Activated CD4-positive, CD25-positive, alpha-beta regulatory T cell treated with anti-CD3 and anti-CD28 coated beads, Interleukin-2, amount 50 U/mL, for 24 hours (primary cell): ENCODE results near the gene SAG.
"Not testable (repeated sequence)": the region's sequence is repeated elsewhere in the genome, so short reads cannot be mapped to it uniquely, and the experiment has no call there.

ENCODE experiments used
- ATAC-seq, 2 donors: fragments of 150-1000 bp; cut with Tn5 transposase; one replicate each; pipeline ENCODE4 v1.10.0; 2021; ENCODE audit warnings: mild to moderate bottlenecking in 1 of 2, moderate library complexity in 1 of 2

Gene SAG

DNA sequence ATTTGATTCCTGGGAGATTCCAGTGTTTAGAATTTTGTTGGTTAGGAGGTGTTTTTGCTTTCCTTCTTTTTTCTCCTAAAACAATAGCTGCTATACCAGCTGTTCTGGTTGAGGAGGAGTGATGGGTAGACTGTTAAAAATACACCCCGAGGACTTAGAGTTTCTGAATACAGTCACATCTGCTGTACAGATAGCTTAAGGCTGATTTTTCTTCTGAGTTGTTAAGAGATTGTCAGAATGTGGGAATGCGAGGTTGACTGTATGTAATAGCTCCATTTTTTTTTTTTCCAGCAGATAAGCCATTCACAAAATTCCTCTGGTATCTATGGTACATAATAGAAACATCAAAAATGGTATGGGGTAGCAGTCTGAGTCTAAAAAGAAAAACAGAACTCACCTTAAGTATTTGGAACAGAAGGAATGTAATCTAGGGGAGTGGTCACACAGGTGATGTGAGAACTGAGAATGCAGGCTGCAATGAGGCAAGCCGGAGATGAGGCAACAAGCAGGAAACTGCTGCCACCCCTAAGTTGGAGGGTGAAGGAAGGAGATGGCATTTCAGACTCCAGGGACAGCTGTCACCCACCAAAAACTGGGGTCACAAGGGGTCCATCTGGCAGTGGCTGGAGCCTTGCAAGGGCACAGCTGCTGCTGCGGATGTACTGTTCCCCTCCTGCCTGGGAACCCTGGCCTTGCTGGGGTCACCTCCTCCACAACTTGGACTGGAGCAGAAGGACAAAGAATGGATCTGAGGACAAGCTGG lies 49.1 kb downstream of the SAG start:
- ATAC-seq, result no peak

DNA sequence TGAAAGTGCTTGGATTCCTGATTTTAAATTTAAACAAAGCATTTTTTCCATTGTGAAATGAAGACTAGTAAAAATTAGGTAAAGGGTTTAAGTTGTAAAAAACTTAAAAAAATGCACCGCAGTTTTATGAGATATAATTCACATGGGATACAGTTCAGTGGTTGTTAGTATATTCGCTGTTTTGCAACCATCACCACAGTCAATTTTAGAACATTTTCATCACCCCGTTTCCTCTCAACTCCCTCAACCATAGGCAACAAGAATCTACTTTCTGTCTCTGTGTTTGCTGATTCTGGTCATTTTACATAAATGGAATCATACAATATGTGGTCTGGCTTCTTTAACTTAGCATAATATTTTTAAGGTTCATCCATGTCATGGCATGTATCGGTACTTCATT lies 50.7 kb downstream of the SAG start:
- ATAC-seq, result no peak

DNA sequence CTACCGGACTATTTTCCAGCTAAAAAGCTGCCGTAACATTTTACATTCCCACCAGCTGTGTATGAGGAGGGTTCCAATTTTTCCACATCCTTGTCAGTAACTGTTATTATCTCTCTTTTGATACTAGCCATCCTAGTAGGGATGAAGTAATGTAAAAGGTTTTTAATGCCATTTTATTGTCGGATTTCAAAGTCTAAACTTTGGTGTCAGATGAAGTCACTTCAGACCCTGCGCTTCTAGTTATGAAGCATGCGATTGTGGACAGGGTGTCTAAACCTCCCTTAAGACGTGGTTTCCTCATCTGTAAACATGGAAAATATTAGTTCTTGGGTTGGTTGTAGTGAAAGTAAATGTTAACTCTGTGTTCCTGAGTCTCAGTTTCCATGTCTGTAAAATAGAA lies 51.3 kb downstream of the SAG start:
- no peak for ATAC-seq

DNA sequence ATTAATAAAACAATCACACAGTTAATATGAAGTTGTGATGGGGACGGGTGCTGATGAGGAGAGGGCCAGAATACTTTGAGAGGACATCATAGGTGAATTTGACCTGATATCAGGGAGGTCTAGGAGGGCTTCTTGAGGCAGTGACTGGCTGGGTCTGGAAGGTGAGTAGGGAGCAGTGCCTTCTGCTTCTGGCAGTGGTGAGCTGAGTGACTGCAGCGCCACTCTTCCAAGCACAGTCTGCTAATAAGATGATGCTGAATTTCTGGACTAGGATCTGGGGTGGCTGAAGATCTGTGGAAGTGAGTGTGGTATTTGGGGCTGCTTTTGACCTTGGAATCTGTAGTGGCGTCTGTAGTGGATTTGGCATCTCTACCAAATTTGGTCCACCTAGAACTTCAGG lies 52.2 kb downstream of the SAG start:
- no peak for ATAC-seq

DNA sequence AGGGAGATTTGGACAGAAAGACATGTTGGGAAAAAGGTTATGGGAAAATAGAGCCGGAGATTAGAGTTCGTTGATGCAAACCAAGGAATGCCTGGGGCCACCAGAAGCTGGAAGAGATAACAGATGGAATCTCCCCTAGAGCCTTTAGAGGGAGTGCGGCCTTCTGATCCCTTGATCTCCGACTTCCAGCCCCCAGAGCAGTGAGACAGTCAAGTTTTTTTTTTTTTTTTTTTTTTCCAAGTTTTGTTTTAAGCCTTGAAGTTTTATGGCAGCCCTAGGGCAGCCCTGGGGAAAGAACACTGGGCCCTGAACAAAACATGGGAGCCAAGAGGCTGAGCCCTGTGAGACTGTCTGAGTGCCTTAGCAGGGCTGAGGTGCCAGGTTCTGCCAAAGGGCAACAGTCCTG lies 53.2 kb downstream of the SAG start:
- no peak for ATAC-seq

DNA sequence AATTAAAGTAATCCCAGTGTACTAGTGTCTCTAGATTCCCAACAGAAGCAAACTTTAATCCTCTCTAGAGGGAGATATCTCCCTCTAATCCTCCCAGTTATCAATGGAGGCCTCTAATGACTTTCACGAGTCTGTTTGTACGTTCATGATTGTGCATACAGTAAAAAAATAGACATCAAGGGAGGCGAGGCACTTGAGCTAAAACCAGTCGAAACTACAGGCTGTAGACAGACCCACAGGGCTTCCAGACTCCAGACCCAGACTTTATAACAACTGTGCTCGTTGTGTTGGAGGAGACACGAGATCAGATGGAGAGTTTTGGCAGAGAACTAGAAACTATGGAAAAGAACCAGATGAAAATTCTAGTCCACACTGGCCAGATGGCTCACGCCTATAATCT lies 53.7 kb downstream of the SAG start:
- no peak for ATAC-seq

DNA sequence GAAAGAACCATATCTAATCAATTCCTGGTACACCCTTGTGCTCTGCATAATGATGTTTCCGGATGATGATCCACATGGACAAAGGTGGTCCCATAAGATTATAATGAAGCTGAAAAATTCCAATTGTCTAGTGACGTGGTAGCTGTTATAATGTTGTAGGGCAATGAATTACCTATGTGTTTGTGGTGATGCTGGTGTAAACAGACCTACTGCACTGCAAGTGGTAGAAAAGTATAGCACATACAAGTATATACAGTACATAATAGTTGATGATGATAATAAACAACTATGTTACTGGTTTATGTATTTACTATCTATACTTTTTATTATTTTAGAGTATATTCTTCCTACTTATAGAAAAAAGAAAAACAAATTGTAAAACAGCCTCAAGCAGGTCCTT lies 55.1 kb downstream of the SAG start:
- ATAC-seq, result no peak

DNA sequence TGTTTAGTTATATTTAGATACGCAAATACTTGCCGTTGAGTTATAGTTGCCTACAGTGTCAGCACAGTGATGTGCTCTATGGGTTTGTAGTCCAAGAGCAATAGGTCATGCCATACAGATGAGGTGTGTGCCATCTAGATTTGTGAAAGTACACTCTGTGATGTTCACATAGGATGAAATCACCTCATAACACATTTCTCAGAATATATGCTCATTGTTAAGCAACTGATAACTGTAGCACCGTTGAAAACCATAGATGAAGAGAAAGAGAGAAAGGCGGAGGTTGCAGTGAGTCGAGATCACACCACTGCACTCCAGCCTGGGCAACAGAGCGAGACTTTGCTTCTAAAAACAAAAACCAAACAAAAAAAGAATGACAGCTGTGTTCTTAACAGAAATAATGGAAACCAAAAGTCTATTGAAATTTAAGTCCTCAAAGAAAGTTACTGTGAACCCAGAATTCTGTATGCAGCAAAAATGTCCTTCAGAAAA lies 56.2 kb downstream of the SAG start:
- ATAC-seq, result peak in 1 of 2 donors; percentile 17

DNA sequence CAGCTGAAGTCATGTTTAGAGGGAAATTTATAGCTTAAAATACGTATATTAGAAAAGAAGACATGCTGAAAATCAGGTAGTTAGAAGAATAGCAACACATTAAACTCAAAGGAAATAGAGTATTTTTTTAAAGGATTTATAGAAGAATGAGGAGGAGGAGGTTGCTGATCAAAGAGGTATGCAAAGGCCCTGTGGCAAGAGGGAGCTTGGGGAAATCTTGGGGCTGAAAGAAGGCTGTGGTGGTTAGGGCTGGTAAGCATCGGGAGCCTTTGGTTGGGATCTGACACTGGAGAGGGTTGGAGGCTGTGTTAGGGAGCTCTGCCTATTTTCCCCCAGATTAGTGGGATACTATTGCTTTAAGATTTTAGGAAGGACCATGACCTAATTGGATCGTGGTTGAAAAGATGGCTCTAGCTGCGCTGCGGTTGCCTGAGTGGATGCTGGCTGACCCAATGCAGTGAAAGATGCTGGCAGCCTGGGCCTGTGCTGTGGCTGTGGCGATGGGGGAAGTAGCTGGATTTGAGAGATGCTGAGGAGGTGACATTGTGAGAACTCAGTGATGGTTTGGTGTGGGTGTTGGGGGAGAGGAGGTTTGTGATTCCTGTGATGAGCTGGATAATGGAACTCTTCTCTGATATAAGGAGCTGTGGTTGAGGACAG lies 58.4 kb downstream of the SAG start:
- ATAC-seq, result no peak

DNA sequence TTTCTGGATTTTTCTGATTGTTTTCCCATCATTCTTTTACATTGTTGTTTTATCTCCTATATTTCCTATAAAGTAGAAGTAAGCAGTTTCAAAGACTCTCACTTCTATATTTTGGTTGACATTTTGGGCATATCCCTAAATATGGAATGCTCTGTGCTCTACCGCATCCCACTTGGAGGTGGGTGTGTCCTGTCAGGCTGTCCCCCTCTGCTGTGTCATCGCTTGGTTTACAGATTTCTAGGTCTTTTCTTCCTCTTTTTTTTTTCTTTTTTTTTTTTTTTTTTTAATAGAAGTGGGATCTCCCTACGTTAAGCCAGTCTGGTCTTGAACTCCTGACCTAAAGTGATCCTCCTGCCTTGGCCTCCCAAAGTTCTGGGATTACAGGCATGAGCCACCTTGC lies 60.0 kb downstream of the SAG start:
- no peak for ATAC-seq

DNA sequence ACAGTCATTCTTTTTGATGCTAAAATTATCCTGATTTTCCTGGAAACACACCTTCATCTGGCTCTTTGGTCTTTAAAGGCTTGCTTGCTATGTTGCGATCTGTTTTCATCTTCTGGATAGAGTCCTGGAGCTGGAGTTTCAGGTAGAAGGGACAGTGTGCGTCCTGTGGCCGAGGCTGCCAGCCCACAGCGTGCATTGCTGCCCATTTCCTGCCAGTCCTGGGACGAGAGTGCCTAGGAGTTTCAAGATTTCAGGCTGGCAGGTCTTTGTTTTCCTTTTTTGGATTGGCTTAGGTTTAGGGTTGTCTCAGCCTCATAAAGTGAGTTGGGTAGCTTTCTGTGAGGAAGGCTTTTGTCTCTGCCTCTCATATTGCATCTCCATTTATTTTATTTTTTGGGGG lies 61.1 kb downstream of the SAG start:
- no peak for ATAC-seq

DNA sequence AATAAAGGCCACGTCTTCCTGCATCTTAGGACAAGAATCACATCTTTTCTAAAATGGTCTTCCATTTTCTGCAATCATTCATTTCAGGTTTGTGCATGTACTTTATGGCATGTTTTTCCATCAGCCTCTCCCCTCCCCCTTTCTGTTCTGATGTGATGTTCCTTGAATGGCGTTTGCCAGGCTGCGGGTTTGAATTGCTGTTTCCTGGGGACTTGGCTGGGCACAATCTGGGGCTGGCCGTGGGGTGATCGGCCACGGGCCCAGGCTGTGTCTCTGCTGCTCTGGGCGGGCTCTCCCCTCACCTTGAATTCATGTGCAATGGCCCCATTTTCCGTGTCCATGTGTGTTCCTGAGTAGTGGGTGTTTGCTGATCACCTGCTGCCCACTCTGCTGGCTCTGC lies 61.8 kb downstream of the SAG start:
- no peak for ATAC-seq

DNA sequence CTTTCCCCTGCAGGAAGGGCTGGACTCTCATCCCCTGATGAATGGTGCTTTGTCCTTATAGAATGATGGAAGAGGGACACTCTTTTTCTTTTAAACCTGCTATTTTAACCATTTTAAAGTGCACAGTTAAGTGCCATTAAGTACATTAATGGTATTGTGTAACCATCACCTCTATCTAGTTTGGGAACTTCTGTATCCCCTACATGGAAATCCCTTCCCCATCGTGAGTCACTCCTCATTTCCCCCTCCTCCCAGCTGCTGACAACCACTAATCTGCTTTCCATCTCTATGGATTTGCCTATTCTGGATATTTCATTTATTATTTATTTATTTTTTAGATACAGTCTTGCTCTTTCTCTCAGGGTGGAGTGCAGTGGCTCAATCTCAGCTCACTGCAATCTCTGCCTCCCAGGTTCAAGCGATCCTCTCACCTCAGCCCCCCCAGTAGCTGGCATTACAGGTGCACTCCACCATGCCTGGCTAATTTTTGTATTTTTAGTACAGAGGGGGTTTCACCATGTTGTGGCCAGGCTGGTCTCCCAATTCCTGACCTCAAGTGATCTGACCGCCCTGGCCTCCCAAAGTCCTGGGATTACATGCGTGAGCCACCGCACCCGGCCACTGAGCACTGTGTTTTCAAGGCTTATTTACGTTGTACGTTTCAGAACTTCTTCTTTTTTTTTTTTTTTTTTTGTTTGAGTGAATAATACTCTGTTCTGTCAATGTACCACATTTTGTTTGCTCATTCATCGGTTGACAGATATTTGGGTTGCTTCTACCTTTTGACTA lies 62.5 kb downstream of the SAG start:
- ATAC-seq, result no peak

DNA sequence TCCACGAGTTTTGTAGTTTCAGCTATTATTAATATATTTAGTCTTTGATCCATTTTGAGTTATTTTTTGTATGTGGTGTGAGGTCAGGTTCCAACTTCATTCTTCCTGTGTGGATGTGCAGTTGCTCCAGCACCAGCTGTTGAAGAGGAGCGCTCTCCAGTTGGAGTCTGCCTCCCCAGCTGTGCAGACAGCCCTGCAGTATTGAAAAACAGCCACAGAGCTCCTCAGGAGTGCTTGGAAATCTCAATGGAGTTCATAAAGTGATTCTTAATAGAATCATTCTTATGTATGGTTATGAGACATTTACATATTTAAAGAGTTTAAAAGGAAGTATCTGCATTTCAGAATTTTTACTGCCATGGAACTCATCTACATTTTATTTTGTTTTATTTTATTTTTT lies 64.0 kb downstream of the SAG start:
- no peak for ATAC-seq

DNA sequence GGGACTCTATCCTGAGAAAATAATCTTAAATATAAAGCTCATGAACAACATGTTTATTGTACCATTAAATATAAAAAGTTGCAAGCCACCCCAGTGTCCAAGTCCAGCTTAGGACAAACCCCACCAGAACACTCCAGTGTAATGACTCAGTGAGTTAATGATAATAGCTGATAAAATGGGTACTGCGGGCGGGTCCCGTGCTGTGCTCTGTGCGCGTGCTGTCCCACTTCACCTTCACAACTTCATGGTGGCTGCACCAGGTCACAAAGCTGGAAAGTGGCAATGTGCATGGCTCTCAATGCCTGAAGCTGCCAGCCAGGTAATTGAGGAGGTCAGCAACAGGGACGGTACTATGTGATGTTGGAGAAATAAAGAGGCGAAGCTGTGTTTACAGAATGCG lies 65.2 kb downstream of the SAG start:
- ATAC-seq, result no peak

DNA sequence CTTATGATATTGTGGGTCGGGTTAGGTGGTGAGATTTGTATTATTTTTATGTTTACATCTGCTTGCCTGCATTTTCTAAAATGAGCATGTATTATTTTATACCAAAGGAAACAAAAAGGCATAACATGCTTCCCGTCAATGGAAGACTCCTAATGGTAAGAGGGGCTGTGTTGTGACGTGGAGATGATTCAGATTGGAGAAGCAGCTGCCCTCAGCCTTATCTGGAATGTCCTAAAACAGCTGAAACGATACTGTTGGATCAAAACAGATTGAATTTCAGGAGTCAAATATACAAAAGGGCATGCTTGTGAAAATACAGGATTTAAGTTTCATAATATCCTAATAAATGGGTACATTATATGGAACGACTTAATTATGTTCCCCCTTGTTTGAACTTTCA lies 65.7 kb downstream of the SAG start:
- ATAC-seq, result no peak

DNA sequence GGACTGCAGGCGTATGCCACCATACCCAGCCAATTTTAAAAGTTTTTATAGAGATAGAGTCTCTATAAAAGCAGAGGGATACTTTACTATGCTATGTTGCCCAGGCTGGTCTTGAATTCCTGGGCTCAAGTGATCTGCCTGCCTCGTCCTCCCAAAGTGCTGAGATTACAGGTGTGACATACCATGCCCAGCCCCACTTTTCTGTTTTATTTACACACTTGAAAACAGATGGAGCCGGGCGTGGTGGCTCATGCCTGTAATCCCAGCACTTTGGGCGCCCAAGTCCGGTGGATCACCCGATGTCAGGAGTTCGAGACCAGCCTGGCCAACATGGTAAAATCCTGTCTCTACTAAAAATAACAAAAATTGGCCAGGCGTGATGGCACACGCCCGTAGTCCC lies 67.2 kb downstream of the SAG start:
- not testable (repeated sequence) for ATAC-seq

DNA sequence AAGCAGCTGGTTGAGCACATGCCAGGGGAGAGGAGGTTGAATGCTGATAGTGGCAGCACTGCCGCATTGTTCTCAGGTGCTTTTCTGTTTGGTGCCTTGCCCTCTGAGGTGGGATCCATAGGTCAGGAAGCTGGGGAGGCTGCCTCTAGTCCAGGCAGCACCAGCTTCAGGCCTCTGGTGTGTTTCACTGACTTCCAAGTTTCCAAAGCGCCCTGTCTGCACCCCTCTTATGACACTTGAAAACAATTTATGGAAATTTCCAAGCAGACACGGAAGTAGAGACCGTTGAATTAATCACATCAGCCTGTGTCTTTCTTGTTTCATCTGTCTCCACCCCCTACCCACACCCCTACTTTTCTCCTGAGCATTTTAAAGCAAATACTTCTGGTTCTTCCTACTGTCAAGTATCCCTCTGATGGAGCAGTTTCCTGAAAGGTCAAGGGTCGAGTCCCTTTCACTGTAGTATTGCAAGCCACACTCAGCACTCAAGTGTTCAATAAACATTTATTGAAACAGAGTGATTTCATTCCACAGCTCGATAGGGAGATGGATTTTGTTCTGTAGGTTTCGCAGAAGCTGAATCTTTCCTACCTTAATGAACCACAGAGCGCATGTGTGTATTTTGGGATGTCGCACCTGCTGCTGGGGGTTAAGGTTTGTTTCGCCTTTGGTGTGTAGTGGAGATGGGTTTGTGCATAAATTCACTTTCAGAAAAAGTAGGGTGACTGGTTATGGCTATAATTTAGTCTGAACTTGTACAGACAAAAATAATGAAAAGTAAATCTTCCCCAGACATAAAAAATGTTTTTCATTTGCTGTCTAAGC lies 68.1 kb downstream of the SAG start:
- ATAC-seq, result no peak

DNA sequence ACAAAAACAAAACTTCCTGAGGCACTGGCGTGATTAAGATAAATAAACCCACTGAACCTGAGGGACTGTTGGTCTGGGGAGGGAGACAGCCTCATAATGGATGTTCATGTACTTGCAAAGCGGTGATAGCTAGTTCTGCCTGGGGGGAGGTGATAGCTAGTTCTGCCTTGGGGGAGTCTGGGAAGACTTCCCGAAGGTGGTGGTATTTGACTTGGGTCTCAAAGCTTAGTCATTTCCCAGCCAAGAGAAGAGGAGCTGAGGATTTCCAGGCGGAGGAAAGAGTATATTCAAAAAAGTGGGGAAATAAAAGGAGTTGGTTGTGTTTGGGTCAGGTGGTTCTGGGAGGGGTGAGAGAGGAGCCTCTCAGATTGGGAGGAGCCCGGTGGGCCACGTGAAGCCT lies 71.4 kb downstream of the SAG start:
- no peak for ATAC-seq

DNA sequence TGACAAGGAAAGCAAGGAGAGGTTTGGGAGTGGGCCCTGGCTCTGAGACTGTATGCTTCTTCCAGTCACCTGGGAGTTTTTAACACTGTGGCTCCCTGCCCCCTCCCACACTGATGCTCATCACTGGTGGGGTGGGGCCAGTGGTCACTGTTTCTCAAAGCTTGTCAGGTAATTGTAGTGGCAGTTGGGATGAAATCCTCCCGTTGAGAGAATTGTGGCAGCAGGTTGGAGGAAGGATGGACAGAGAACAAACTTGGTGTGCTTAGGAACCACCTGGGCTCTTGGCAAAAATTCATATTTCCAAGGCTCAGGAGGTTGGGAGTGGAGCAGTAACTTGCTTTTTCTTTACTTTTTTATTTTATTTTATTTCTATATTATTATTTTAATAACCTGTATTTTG lies 71.8 kb downstream of the SAG start:
- ATAC-seq, result no peak

DNA sequence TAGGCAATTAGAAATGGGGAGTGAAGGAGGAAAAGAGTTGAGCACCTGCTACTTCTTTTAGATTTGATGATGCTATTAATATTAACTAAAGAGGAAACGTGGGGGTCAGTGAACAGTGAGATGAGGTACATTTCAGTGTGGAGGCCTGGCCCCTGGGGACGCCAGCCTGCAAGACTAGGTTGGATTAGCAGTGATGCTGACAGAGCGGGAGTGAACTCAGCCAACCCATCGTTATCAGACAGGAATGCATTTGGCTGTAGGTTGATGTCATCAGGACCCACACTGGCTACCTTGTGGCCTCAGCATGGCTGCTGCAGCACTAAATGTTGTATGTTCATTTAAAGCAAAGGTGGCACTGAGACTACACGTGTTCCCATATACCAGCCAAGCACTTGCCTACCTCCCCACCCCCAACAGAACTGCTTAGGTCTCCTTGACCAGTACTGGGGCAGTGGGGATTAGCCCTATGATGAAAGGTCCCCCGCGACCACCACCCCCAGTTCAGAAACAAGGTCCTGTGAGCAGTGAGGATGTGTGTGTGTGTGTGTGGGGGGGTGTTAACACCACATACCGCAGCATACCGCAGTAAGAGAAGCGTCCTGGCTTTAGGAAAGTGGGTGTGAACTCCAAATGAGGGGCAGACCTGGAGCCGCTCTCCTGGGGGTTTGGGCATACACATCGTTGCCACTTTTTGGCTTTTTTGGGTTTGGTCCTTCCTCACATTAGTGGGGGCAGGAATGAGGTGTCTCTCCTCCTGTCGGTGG lies 72.7 kb downstream of the SAG start:
- ATAC-seq, result no peak

DNA sequence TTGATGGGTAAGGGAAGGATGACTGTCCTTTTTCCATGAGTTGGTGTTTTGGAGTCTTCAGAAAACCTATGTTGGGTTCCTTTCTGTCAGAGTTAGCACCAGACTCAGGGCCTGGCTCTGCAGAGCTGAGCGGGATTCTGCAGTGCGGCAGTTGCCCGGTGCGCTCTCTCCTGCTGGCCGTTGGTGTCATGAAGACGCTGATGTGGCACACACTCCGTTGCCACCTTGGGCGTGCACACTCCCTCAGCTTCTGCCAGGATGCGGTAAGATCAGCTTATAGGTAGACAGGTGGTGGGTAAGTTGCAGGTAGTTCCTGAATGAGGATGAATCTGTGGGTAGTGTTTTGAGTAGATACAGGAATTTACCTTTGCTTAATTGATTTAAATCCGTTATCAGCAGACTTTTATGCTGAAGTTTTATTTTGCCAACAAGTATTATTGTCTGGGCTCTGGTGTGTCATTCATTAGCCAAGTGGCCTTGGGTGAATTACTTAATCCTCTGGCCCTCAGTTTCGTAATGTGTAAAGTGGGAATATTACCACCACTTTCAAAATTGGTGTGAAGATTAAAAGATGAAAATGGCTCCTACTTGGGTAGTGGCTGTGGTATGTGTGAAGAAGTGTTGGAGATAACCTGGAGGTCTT lies 73.5 kb downstream of the SAG start:
- no peak for ATAC-seq
